H9 (cell line): ENCODE results near the gene UNC13C. TPM values are rescaled to one million over a fixed set of nuclear protein-coding genes. Genes with fewer than 3 reads are reported as not detected.

Experiments used
- DNase-seq: peaks from one replicate; pipeline ENCODE4 v3.0.0-alpha.2; 2017
- H2AFZ ChIP-seq: one replicate; pipeline ENCODE4 v1.6.1; 2013; ENCODE audit warnings: mild to moderate bottlenecking, low read length, control low read depth, moderate library complexity
- H2AK5ac ChIP-seq: 2 replicates; pipeline ENCODE4 v1.6.1; 2013; ENCODE audit warnings: low read length, control low read depth, mixed read lengths; ENCODE audit not compliant: insufficient read length
- H2BK120ac ChIP-seq: one replicate; pipeline ENCODE4 v1.6.1; 2013; ENCODE audit warnings: low read depth, mild to moderate bottlenecking, low read length, control low read depth, inconsistent platforms; ENCODE audit not compliant: poor library complexity, severe bottlenecking
- H2BK12ac ChIP-seq: 2 replicates; pipeline ENCODE4 v1.6.1; 2013; ENCODE audit warnings: low read length, control low read depth, mixed read lengths, low read depth; ENCODE audit not compliant: insufficient read length
- H2BK15ac ChIP-seq: 2 replicates; pipeline ENCODE4 v1.6.1; 2013; ENCODE audit warnings: low read depth, low read length, control low read depth
- H2BK20ac ChIP-seq: one replicate; pipeline ENCODE4 v1.6.1; 2013; ENCODE audit warnings: low read depth, mild to moderate bottlenecking, low read length, control low read depth, inconsistent platforms; ENCODE audit not compliant: poor library complexity, severe bottlenecking
- H2BK5ac ChIP-seq: 2 replicates; pipeline ENCODE4 v1.6.1; 2013; ENCODE audit warnings: low read length, control low read depth, mixed read lengths; ENCODE audit not compliant: insufficient read length
- H3K14ac ChIP-seq: 2 replicates; pipeline ENCODE4 v1.6.1; 2013; ENCODE audit warnings: low read length, control low read depth; ENCODE audit not compliant: insufficient read depth
- H3K18ac ChIP-seq: 2 replicates; pipeline ENCODE4 v1.6.1; 2013; ENCODE audit warnings: low read depth, mild to moderate bottlenecking, mixed read lengths, low read length, control low read depth; ENCODE audit not compliant: insufficient read length
- H3K23ac ChIP-seq: 2 replicates; pipeline ENCODE4 v1.6.1; 2013; ENCODE audit warnings: low read length, control low read depth, mixed read lengths, low read depth; ENCODE audit not compliant: insufficient read length
- H3K23me2 ChIP-seq: 2 replicates; pipeline ENCODE4 v1.6.1; 2013; ENCODE audit warnings: low read depth, mild to moderate bottlenecking, mixed read lengths, low read length, control low read depth; ENCODE audit not compliant: insufficient read length, poor library complexity, severe bottlenecking
- H3K27ac ChIP-seq: 2 replicates; pipeline ENCODE4 v1.5.1; 2013; ENCODE audit warnings: low read length, control low read depth, mixed read lengths, low read depth; ENCODE audit not compliant: insufficient read length
- H3K27me3 ChIP-seq: 2 replicates; pipeline ENCODE4 v1.6.1; 2013; ENCODE audit warnings: low read length, control low read depth, inconsistent platforms; ENCODE audit not compliant: insufficient read depth
- H3K4ac ChIP-seq: 2 replicates; pipeline ENCODE4 v1.6.1; 2013; ENCODE audit warnings: low read depth, mild to moderate bottlenecking, control low read depth, inconsistent platforms, low read length, moderate library complexity
- H3K4me1 ChIP-seq: 2 replicates; pipeline ENCODE4 v1.6.1; 2013; ENCODE audit warnings: low read length, control low read depth, inconsistent platforms; ENCODE audit not compliant: insufficient read depth
- H3K4me2 ChIP-seq: 2 replicates; pipeline ENCODE4 v1.6.1; 2013; ENCODE audit warnings: low read length, control low read depth, mixed read lengths; ENCODE audit not compliant: insufficient read length, insufficient read depth
- H3K56ac ChIP-seq: 2 replicates; pipeline ENCODE4 v1.6.1; 2013; ENCODE audit warnings: low read depth, mild to moderate bottlenecking, mixed read lengths, low read length, control low read depth; ENCODE audit not compliant: insufficient read length
- H3K79me1 ChIP-seq: 2 replicates; pipeline ENCODE4 v1.6.1; 2013; ENCODE audit warnings: low read depth, mild to moderate bottlenecking, moderate library complexity, low read length, control low read depth, inconsistent platforms; ENCODE audit not compliant: insufficient read depth, poor library complexity, severe bottlenecking
- H3K79me2 ChIP-seq: 2 replicates; pipeline ENCODE4 v1.6.1; 2013; ENCODE audit warnings: low read length, control low read depth, inconsistent platforms; ENCODE audit not compliant: insufficient read depth
- H3K9ac ChIP-seq: 2 replicates; pipeline ENCODE4 v1.6.1; 2013; ENCODE audit warnings: low read length, control low read depth, mixed read lengths; ENCODE audit not compliant: insufficient read length; ENCODE audit errors: extremely low read depth
- H3K9me3 ChIP-seq: one replicate; pipeline ENCODE4 v1.6.1; 2013; ENCODE audit warnings: low read depth, low read length, inconsistent platforms; ENCODE audit not compliant: control insufficient read depth
- H3T11ph ChIP-seq: one replicate; pipeline ENCODE4 v1.6.1; 2013; ENCODE audit warnings: mild to moderate bottlenecking, low read length, control low read depth, inconsistent platforms
- H4K20me1 ChIP-seq: one replicate; pipeline ENCODE4 v1.6.1; 2013; ENCODE audit not compliant: control insufficient read depth, insufficient read length, insufficient read depth
- H4K5ac ChIP-seq: 2 replicates; pipeline ENCODE4 v1.6.1; 2013; ENCODE audit warnings: low read depth, mild to moderate bottlenecking, mixed read lengths, low read length, control low read depth; ENCODE audit not compliant: insufficient read length
- H4K8ac ChIP-seq: replicated peaks from 2 replicates; pipeline ENCODE4 v1.6.1; 2013; ENCODE audit warnings: low read length, control low read depth, mixed read lengths, low read depth; ENCODE audit not compliant: insufficient read length
- H4K91ac ChIP-seq: 2 replicates; pipeline ENCODE4 v1.6.1; 2013; ENCODE audit warnings: low read depth, mild to moderate bottlenecking, moderate library complexity, mixed read lengths, low read length, control low read depth; ENCODE audit not compliant: insufficient read length
- H3K27ac Mint-ChIP-seq, 3 experiments: 2 replicates in 2 of 3; 3 replicates in 1 of 3; pipeline ENCODE4 v1.8.0; 2020 to 2021; ENCODE audit warnings: mixed read lengths in 3 of 3, mild to moderate bottlenecking in 1 of 3, moderate library complexity in 1 of 3
- H3K27me3 Mint-ChIP-seq: 2 replicates; pipeline ENCODE4 v1.8.0; 2021; ENCODE audit warnings: low read depth, mild to moderate bottlenecking, moderate library complexity, mixed read lengths
- H3K36me3 Mint-ChIP-seq, 3 experiments: 2 replicates in 2 of 3; 3 replicates in 1 of 3; pipeline ENCODE4 v1.8.0; 2020 to 2021; ENCODE audit warnings: low read depth in 3 of 3, mixed read lengths in 3 of 3; ENCODE audit not compliant: insufficient read depth in 1 of 3
- H3K4me1 Mint-ChIP-seq, 2 experiments: 2 replicates each; pipeline ENCODE4 v1.8.0; 2020; ENCODE audit warnings: mixed read lengths in 2 of 2
- H3K4me3 Mint-ChIP-seq, 2 experiments: 2 replicates in 1 of 2; 3 replicates in 1 of 2; pipeline ENCODE4 v1.8.0; 2020 to 2021; ENCODE audit warnings: mild to moderate bottlenecking in 2 of 2, mixed read lengths in 2 of 2, moderate library complexity in 1 of 2
- H3K9me3 Mint-ChIP-seq, 2 experiments: 2 replicates in 1 of 2; 3 replicates in 1 of 2; pipeline ENCODE4 v1.8.0; 2020; ENCODE audit warnings: mild to moderate bottlenecking in 2 of 2, mixed read lengths in 2 of 2, moderate library complexity in 1 of 2
- CTCF ChIP-seq: fragments of 200-600 bp; sonication (generic); conservative IDR thresholded peaks from 3 replicates; pipeline ENCODE4 v1.8.0; 2021; ENCODE audit warnings: antibody characterized with exemption, mild to moderate bottlenecking
- WGBS: extraction: QIAGEN DNeasy Blood & Tissue Kit; methylation state at CpG from one replicate; pipeline ENCODE4 v1.1.7; 2013; ENCODE audit warnings: missing lambda C conversion rate, low lambda C conversion rate, mixed read lengths; ENCODE audit not compliant: insufficient read length; ENCODE audit errors: extremely low coverage; 5-methylcytosine and 5-hydroxymethylcytosine counted together
- total RNA-seq: library from RNA; stranded (reverse); gene quantifications from 2 replicates; pipeline ENCODE4 v1.2.1, GENCODE V29; 2021

The UNC13C gene
- total RNA-seq, 1 experiment from 2014 or later = 0.02 TPM

- H4K8ac ChIP-seq = no peak overlapping the region
- H3K27ac ChIP-seq = no peak overlapping the region
- TF ChIP-seq CTCF = no peak
- no peak overlapping the region for H2BK20ac ChIP-seq
- H2AK5ac ChIP-seq = no peak overlapping the region
- no peak overlapping the region for H4K5ac ChIP-seq
- no peak overlapping the region for H3K9ac ChIP-seq
- no peak overlapping the region for H2BK5ac ChIP-seq
- H3T11ph ChIP-seq = no peak overlapping the region
- H4K20me1 ChIP-seq = no peaks in the 10 kb centered on the region
- no peak overlapping the region for H2BK12ac ChIP-seq
- H3K27me3 ChIP-seq = no peaks in the 10 kb centered on the region
- no peak overlapping the region for H4K91ac ChIP-seq
- no peaks in the 10 kb centered on the region; a peak in 2 of 5 replicates for H3K9me3 Mint-ChIP-seq
- no peak overlapping the region for H2BK15ac ChIP-seq
- H3K14ac ChIP-seq = no peak overlapping the region
- peak overlapping the region in 1 of 2 experiments; percentile 12; a peak in 1 of 5 replicates for H3K4me3 Mint-ChIP-seq
- no peaks in the 10 kb centered on the region for H3K23me2 ChIP-seq
- no peaks in the 10 kb centered on the region for H3K79me2 ChIP-seq
- WGBS = no CpG with 5 or more reads among the region's 2 CpGs
- H3K27me3 Mint-ChIP-seq = peaks cover 2% of the 10 kb centered on the region; the same call in 1 of the 2 replicates
- H3K23ac ChIP-seq = no peak overlapping the region
- peaks cover 29 to 35% of the 10 kb centered on the region in 2 experiments for H3K4me1 Mint-ChIP-seq
- no peak overlapping the region for H3K4me2 ChIP-seq
- no peaks in the 10 kb centered on the region for H3K79me1 ChIP-seq
- H3K9me3 ChIP-seq = no peaks in the 10 kb centered on the region
- H3K27ac Mint-ChIP-seq = peak overlapping the region in 1 of 3 experiments; percentile 60; a peak in 2 of 7 replicates
- H3K4me1 ChIP-seq = no peaks in the 10 kb centered on the region
- no peak overlapping the region for H2AFZ ChIP-seq
- DNase-seq = no peak
- no peak overlapping the region for H2BK120ac ChIP-seq
- no peak overlapping the region for H3K56ac ChIP-seq
- H3K18ac ChIP-seq = no peak overlapping the region
- no peaks in the 10 kb centered on the region for H3K36me3 Mint-ChIP-seq
- H3K4ac ChIP-seq = no peak overlapping the region
These were observed 626.8 kb downstream of the UNC13C start for GRCh38 chr15:54605043-54605442.
